Activated naive CD4-positive, alpha-beta T cell treated with anti-CD3 and anti-CD28 coated beads, Interleukin-2, amount 50 U/mL, for 24 hours (primary cell): ENCODE measurements around the gene MAGEA8.
"Not testable (repeated sequence)": the region's sequence is repeated elsewhere in the genome, so short reads cannot be mapped to it uniquely, and the experiment has no call there.

Experiments used
- H3K27ac Mint-ChIP-seq: one replicate; pipeline ENCODE4 v1.8.0; 2021; ENCODE audit warnings: mild to moderate bottlenecking, mixed read lengths
- H3K27me3 Mint-ChIP-seq: one replicate; pipeline ENCODE4 v1.8.0; 2021; ENCODE audit warnings: mixed read lengths
- H3K36me3 Mint-ChIP-seq: one replicate; pipeline ENCODE4 v1.8.0; 2021; ENCODE audit warnings: mixed read lengths
- H3K4me1 Mint-ChIP-seq: one replicate; pipeline ENCODE4 v1.8.0; 2021; ENCODE audit warnings: mixed read lengths
- H3K4me3 Mint-ChIP-seq: one replicate; pipeline ENCODE4 v1.8.0; 2021; ENCODE audit warnings: mild to moderate bottlenecking, mixed read lengths
- H3K9me3 Mint-ChIP-seq: one replicate; pipeline ENCODE4 v1.8.0; 2021; ENCODE audit warnings: mixed read lengths

MAGEA8 gene

GRCh38 chrX:149927964-149928258, 46.9 kb downstream of the MAGEA8 start:
- not testable (repeated sequence) for H3K9me3 Mint-ChIP-seq, H3K27me3 Mint-ChIP-seq, H3K4me3 Mint-ChIP-seq, H3K27ac Mint-ChIP-seq, H3K36me3 Mint-ChIP-seq, H3K4me1 Mint-ChIP-seq

- H3K4me3 Mint-ChIP-seq: not testable (repeated sequence)
Measured at GRCh38 chrX:149928635-149929034, 47.7 kb downstream of the MAGEA8 start.

GRCh38 chrX:149929400-149929799, 48.4 kb downstream of the MAGEA8 start, which contains the start of gene HSFX4:
Gene HSFX4, plus strand, starts transcription at chrX:149929573. Its CDS starts 72 bp downstream, at chrX:149929645.
- not testable (repeated sequence) for H3K36me3 Mint-ChIP-seq, H3K27me3 Mint-ChIP-seq, H3K4me3 Mint-ChIP-seq, H3K27ac Mint-ChIP-seq, H3K9me3 Mint-ChIP-seq, H3K4me1 Mint-ChIP-seq

More at GRCh38 chrX:149928635-149929034, 47.7 kb downstream of the MAGEA8 start:
- H3K27ac Mint-ChIP-seq, H3K36me3 Mint-ChIP-seq, H3K9me3 Mint-ChIP-seq, H3K4me1 Mint-ChIP-seq, H3K27me3 Mint-ChIP-seq: not testable (repeated sequence)

- not testable (repeated sequence) for H3K4me1 Mint-ChIP-seq, H3K27ac Mint-ChIP-seq, H3K27me3 Mint-ChIP-seq, H3K4me3 Mint-ChIP-seq, H3K9me3 Mint-ChIP-seq, H3K36me3 Mint-ChIP-seq
Measured at GRCh38 chrX:149931355-149931754, 50.4 kb downstream of the MAGEA8 start.

GRCh38 chrX:149932150-149932549, 51.2 kb downstream of the MAGEA8 start:
- H3K4me1 Mint-ChIP-seq, H3K9me3 Mint-ChIP-seq, H3K27ac Mint-ChIP-seq: not testable (repeated sequence)

GRCh38 chrX:149932970-149933369, 52.0 kb downstream of the MAGEA8 start:
- H3K27ac Mint-ChIP-seq, H3K9me3 Mint-ChIP-seq, H3K4me3 Mint-ChIP-seq, H3K27me3 Mint-ChIP-seq, H3K4me1 Mint-ChIP-seq, H3K36me3 Mint-ChIP-seq: not testable (repeated sequence)

More at GRCh38 chrX:149932150-149932549, 51.2 kb downstream of the MAGEA8 start:
- not testable (repeated sequence) for H3K36me3 Mint-ChIP-seq, H3K27me3 Mint-ChIP-seq, H3K4me3 Mint-ChIP-seq

- not testable (repeated sequence) for H3K27me3 Mint-ChIP-seq, H3K27ac Mint-ChIP-seq, H3K4me3 Mint-ChIP-seq, H3K9me3 Mint-ChIP-seq, H3K36me3 Mint-ChIP-seq, H3K4me1 Mint-ChIP-seq
Measured at GRCh38 chrX:149933547-149933946, 52.6 kb downstream of the MAGEA8 start.
